GM18909 (cell line): Measurements from ENCODE around the gene PPP2R1A.
"Not testable (repeated sequence)": the region's sequence is repeated elsewhere in the genome, so short reads cannot be mapped to it uniquely, and the experiment has no call there.

ENCODE experiments used
- ATAC-seq: cut with Tn5 transposase; IDR thresholded peaks from one replicate; pipeline ENCODE4 v1.9.1; 2021; ENCODE audit warnings: mild to moderate bottlenecking; ENCODE audit not compliant: unreplicated experiment, poor library complexity

PPP2R1A gene

GRCh38 chr19:52200044-52200443 is 10.2 kb downstream of the PPP2R1A start:
- ATAC-seq: no peak

- not testable (repeated sequence) for ATAC-seq
Measured at GRCh38 chr19:52200755-52201391, 11.0 kb downstream of the PPP2R1A start.

- no peak for ATAC-seq
Measured at GRCh38 chr19:52206481-52206880, 16.6 kb downstream of the PPP2R1A start.

GRCh38 chr19:52211203-52211602 is 21.4 kb downstream of the PPP2R1A start:
- ATAC-seq: no peak

- no peak for ATAC-seq
Measured at GRCh38 chr19:52211926-52212571, 22.2 kb downstream of the PPP2R1A start.

- ATAC-seq: no peak
Measured at GRCh38 chr19:52212572-52213255, 22.9 kb downstream of the PPP2R1A start.

- ATAC-seq: no peak
Measured at GRCh38 chr19:52214241-52214640, 24.4 kb downstream of the PPP2R1A start.

- ATAC-seq: no peak
Measured at GRCh38 chr19:52216401-52216800, 26.5 kb downstream of the PPP2R1A start.

- ATAC-seq: no peak
Measured at GRCh38 chr19:52217576-52217975, 27.7 kb downstream of the PPP2R1A start.

- ATAC-seq: no peak
Measured at GRCh38 chr19:52219611-52220010, 29.8 kb downstream of the PPP2R1A start.

- no peak for ATAC-seq
Measured at GRCh38 chr19:52221031-52221430, 31.2 kb downstream of the PPP2R1A start.

GRCh38 chr19:52221831-52222375 is 32.1 kb downstream of the PPP2R1A start:
- ATAC-seq: no peak

- no peak for ATAC-seq
Measured at GRCh38 chr19:52224211-52224610, 34.4 kb downstream of the PPP2R1A start.

- ATAC-seq: no peak
Measured at GRCh38 chr19:52226652-52227051, 36.8 kb downstream of the PPP2R1A start.

- ATAC-seq: no peak
Measured at GRCh38 chr19:52227196-52227940, 37.5 kb downstream of the PPP2R1A start.

- ATAC-seq: no peak
Measured at GRCh38 chr19:52227980-52228379, 38.1 kb downstream of the PPP2R1A start.

- no peak for ATAC-seq
Measured at GRCh38 chr19:52229524-52229923, 39.7 kb downstream of the PPP2R1A start.

- ATAC-seq: no peak
Measured at GRCh38 chr19:52230685-52231084, 40.8 kb downstream of the PPP2R1A start.

- no peak for ATAC-seq
Measured at GRCh38 chr19:52231154-52231910, 41.5 kb downstream of the PPP2R1A start.

- no peak for ATAC-seq
Measured at GRCh38 chr19:52234406-52234805, 44.6 kb downstream of the PPP2R1A start.
